DLD1 (cell line): Measurements from ENCODE around the gene TEX47.

Experiments
- in situ Hi-C: cut with HindIII; loops from 2 replicates; pipeline ENCODE4 v1.10.0; 2017; ENCODE audit warnings: low sequenced_read_pairs

TEX47 gene

DNA sequence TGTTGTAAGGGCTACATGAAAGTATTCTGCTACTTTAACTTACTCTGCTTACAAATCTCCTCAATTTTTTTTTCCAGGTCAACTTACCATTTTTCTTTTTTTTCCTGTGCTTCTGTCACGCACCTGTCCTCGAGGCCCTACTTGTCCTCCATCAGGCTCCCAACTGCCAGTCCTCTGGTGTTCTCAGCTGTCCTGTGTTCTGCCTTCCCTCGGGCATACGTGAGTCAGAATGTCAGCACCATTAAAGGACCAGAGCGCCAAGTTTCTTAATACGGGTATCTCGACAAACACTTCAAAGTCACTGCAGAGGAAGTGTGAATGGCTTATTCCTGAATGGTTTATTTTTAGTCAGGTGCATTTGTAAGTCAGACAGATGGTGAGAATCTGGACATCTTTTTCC is at the start of gene TEX47:
TSS of gene TEX47 (minus strand) at position 185 of the 400 bp plus-strand sequence. CDS start 795 bp downstream, outside the sequence.
- in situ Hi-C loops, result no loop called here

DNA sequence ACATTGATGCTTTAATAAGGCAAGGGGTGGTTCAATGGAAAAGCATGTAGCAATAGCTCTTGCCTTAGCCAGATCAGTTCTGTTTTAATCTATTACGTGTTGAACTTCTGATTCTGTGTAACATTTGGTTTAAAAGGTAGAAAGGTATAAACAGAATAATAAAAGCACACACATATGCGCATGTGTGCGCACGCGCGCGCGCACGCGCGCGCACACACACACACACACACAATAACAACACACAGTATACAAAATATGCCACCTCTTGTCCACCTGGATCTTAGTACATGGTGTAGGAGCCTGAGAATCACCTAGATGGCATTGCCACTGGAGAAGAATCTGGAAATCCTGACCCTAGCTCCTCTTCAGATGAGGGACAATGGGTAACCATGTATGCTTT is 49.6 kb upstream of the TEX47 start:
- in situ Hi-C loops, result no loop called here

DNA sequence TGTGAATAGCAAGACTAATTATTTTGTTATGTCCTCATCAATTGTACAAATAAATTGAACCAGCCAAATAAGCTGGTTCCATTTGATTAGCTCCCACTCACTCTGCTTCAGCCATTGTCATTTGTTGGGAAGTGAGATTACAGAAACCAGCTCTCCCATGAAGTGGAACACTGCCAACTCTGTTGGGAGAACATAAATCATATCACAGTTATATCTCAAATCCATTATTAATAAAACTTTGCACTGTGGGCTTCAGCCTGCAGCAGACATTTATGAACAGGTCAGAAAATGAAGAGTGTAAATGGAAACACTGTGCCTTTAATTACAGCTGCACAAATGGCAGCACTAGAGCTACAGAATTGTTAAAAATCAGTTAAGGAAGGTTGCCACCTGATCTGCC is 46.7 kb upstream of the TEX47 start:
- in situ Hi-C loops, result no loop called here

DNA sequence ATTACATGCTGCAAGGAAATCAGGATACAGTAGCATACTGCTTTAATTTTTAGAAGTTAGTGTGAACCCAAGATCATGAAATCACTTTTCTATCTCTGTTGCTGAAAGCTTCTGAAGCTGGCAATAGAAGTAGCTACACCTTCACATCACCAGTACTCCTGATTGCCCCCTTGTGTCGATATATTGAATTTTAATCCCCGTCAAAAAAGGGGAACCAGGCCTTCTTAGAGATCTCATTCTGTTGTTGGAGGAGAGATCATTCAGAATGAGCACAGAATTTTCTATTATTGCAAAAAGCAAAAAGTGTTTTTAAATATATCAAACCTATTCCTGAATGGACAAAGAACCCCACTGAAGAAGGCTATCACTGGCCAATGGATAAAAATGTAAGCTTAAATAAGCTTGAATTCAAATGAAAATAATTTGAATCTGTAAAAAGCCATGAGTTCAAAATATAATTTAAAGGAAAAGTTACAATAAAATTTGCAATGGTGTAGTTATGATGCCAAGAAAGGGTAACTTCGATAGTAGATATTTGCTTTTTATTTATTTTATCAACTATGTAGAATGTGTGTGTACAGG is 39.7 kb upstream of the TEX47 start:
- in situ Hi-C loops, result no loop called here

DNA sequence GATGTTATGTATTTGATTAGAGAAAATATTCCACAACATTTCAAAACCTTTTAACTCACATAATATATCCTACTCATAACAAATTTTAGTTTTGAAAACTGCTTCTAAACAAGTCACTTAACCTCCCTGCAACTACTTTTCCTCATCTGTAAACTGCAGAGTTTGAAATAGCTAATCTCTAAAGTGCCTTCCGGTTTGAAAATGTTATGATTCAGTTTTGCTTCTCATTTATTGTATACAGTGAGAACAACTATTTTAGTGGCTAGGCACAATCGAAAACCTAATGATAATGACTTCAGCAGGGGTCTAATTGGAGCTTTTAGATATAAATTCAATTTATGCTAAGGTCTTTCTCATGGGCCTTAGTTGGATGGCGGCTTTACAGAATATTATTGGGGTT is 30.7 kb upstream of the TEX47 start:
- in situ Hi-C loops, result no loop called here

DNA sequence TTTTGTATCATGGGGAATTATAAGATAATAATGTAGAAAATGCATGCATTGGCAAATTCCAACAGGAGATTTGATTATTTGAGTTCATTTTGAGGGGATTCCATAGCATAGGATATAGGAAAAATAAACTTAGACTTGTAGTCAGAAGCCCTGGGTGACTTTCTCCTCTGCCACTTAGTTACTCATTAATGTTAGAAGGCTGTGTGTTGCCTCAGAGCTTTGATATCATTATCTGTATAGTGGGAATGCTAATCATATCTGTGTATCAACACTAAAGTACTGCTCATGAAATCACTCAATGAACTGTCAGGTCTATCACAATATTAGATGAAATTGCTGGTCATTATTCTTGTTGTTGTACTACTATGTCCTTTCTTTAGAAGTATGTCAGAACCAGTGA is 23.0 kb upstream of the TEX47 start:
- in situ Hi-C loops, result no loop called here

DNA sequence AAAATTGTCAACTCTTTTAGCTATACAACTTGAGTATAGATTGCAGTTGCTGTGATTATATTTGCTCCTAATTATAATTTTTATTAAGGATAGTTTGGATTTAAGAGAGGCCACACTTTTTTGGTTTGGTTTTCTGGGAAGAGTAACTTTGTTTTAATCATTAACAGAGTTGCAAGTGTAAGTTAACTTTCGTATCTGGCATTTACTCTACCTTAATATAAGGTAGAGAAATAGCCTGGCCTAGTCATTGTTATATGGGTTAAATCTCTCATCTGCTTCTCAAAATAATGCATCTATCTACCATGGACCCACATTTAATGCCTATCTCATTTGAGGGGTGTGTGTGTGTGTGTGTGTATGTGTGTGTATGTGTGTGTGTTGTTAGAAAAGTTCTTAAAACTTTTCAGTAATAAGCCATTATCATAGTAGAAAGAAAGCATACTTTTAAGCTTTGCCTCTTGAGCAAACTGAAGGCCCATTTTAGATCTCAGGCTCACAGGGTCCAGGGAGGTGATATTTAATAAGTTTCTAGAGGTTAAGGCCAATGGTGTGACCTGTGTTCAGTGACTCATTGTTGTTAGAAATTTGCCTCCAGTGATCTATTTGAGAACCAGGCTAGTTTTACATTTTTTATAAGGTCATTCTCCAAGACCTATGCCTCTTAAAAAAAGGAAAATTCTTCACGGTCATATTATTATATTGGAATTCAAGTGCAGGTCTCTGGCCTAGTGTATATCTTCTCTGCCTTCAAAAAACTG is 10.9 kb upstream of the TEX47 start:
- in situ Hi-C loops, result no loop called here

DNA sequence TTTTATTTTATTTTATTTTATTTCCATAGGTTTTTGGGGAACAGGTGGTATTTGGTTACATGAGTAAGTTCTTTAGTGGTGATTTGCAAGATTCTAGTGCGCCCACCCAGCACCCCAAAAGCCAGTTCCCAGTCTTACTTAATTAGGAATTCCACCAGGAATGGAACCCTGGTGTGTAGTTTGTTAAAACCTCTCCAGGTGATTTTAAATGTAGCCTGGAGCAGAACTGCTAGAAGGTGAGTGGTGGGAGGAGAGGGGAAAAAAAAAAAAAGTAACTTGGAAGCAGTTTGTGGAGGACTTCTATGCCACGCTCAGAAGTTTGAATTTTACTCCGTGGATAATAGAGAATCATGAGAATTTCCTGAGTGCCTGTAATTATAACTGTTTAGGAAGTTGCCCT is 5.5 kb upstream of the TEX47 start:
- in situ Hi-C loops, result no loop called here

DNA sequence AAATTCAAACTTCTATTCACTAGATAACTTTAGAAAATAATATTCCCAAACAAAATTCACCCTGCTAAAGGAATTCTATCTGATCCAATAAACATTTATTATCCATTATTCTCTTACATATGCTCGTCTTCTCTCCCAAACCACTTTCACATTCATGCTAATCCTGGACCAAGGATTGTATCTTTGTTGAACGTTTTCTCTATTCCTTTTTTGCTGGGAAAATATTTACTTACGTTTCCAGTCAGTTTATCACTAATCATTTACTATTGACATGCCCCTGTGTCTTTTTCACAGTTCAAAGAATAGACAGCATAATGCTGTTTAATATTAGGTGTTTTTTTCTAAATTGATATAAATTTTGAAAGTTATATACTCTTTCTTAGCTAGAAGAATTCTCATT is 3.2 kb downstream of the TEX47 start:
- in situ Hi-C loops, result no loop called here

DNA sequence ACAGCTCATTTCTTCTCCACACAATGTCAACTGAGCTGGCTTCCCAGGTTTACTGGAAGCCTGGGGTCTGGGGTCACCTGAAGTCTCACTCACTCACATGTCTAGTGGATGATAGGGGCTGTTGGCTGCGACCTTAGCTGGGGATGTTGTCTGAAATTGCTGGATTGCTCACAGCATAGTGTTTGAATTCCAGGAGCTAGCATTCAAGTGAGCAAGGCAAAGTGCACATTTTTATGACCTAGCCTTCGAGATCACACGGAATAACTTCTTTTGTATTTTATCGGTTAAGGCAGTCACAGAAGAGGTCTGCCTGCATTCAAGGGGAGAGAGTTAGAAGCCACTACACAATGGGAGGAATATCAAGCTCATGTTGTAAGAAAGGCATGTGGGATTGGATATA is 3.6 kb downstream of the TEX47 start:
- in situ Hi-C loops, result no loop called here

DNA sequence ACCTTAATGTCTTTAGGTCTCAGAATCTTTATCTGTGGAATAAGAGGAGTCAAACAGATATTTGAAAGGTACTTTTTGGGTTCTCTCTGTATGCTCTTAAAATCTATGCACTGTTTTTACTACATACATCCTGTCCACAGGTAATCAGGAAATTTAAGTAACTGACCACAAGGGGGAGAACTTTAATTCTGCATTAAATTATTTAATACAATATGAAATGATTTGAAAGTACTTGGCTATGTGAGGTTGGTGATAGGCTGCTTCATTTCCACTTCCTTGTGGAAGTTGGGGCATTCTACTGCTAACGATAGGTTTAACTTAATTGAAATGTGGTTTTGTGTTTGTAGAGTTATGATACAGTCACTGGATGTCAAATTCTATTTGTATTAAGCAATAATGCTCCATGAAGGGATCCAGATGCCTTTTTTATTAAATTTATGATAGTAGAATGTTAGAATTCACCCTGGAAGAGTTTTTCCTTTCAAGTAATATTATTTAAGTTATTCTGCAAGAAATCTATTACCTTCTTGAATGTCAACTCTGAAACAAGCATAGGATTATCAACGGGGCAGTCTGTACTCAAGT is 6.0 kb downstream of the TEX47 start:
- in situ Hi-C loops, result no loop called here

DNA sequence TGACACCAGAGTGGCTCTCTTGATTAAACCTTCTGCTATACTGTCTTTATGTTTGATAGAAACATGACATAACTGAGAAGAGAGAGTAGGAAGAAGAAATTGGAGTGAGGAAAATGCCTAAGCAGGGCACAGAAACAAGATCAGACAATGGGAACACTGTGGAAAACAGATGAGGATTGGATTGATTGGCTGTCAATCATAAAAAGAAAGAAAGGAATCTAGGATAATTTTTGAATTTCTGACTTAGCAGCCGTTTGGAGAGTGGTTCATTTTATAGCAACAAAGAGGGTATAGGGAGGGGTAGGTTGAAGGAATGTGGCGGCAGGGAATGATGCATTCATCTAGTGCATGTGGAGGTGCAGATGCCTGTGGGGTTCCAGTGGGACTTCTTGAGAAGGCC is 7.8 kb downstream of the TEX47 start:
- in situ Hi-C loops, result no loop called here

DNA sequence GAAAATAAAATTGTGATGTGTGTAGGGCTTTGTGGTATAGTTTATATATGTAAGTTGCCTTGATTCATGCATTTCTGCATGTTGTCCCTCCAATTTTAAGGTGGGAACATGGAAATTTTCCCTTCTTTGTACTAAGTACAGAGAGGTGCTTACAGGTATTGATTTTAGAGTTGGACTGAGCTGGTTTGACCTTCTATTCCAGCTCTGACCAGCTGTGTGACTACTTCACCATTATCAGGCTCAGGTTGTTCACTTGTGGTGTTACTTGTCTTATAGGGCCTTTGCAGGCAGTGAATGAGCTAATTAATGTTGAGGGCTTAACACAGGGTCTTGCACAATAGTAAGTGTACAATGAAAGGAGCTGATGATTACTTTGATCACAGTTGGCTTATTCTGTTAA is 19.7 kb downstream of the TEX47 start:
- in situ Hi-C loops, result no loop called here

DNA sequence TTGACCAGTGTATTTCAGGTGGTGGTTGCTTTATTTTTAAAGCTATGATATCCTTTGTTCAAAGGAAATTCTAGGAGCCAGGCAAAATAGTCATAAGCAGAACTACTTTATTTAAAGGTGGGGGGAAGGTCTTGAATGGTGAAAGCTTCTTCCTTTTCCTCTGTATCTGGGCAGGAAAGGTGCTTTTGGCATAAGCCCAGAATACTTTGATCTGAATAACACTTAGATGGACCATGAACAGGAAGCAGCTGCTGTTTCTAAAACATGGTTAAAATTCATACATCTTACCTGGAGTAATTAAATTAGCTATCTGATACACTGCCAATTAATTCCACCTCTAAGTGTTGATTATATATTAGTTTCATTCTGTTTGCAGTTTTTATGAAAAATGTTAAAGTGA is 22.8 kb downstream of the TEX47 start:
- in situ Hi-C loops, result no loop called here

DNA sequence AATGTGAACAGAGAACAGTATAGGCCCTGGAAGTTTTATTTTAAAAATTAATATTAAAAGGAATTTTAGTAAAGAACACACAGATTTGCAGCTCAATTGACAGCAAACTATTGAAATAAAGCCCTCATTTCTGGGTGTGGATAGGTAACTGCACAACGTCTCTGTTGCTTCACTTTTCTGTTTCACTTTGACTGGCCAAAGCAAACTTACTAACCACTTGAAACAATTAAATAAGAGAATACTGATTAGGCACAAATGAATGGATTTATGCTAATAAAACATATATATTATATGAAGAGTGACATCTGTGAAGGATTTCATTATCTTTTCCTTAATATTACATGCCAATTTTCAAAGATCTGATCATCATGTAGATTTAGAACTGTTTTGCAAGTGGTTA is 24.1 kb downstream of the TEX47 start:
- in situ Hi-C loops, result no loop called here

DNA sequence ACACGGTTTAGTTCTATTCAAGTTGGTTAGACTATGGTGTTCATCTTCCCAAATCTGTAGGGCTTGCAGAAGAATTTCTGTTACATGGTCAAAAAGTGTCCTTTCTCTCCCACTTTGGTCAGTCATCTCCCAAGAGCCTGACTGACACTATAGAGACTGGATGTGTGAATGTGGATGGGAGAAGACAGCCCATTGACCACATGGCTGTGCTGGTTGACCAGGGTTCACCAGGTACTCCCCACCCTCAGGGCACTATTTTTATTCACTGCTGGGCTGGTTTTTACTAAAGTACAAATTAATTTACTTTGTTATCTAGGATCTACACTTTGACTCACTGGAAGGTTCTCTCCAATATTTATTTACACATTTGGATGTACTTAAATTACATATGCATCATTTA is 33.8 kb downstream of the TEX47 start:
- in situ Hi-C loops, result no loop called here

DNA sequence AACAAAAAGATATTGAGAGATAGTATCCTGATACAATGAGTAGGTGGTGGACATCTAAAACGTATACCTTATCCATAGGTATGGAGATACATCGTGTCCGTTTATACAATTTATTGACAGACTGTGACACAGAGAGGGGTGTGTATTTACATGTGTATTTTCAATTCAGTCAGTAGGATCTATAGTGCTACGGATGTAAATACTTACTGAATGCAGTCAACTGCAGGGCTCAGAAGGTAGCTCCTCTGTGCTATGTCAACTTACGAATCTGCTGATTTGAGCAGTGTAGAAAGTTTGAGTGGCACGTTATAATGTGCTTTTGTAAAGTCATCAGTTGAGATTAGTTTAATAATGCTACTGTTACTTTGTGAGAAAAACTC is 35.4 kb downstream of the TEX47 start:
- in situ Hi-C loops, result no loop called here

DNA sequence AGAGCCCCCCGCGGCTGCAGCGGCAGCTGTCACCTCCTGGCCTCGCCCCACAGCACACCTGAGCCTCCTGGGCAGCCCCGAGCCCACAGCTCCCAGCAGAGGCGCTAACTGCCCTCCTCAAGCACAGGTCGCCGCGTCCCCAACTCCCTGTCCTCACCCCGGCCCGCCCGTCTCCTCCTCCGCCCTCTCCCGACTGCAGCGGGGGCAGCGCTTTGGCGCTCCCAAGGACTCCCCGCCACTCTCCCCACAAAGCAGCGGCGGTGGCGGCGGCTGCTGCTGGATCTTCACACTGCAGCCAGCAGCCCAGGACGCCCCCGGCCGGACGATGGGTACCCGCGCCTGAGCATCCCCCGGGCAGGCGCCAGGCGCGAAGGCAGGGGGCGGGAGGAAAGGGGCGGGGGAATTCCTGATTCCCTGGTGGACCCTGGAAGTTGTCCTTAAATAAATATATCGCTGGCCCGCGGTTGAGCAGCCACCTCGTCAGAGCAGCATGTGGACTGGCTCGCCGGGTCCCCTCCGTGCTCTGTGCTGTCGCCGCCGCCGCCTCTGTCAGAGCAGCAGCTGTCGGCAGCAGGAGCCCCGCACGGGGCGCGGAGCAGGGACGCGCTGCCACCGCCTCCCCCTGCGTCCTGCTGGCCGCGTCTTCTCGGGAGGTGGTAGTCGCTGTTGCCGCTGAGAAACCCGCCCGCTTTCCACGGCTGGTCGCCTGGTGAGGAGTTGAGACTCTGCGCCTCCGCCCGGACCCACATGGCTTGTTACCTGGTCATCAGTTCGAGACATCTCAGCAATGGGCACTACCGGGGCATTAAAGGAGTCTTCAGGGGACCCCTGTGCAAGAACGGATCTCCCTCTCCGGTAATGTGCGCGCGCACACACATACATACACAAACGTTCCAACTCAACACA is 36.1 kb downstream of the TEX47 start, which contains the start of gene ZNF804B:
TSS of gene ZNF804B (plus strand) at position 471 of the 906 bp plus-strand sequence. CDS start at position 748, 277 bp downstream.
- in situ Hi-C loops, result no loop called here

DNA sequence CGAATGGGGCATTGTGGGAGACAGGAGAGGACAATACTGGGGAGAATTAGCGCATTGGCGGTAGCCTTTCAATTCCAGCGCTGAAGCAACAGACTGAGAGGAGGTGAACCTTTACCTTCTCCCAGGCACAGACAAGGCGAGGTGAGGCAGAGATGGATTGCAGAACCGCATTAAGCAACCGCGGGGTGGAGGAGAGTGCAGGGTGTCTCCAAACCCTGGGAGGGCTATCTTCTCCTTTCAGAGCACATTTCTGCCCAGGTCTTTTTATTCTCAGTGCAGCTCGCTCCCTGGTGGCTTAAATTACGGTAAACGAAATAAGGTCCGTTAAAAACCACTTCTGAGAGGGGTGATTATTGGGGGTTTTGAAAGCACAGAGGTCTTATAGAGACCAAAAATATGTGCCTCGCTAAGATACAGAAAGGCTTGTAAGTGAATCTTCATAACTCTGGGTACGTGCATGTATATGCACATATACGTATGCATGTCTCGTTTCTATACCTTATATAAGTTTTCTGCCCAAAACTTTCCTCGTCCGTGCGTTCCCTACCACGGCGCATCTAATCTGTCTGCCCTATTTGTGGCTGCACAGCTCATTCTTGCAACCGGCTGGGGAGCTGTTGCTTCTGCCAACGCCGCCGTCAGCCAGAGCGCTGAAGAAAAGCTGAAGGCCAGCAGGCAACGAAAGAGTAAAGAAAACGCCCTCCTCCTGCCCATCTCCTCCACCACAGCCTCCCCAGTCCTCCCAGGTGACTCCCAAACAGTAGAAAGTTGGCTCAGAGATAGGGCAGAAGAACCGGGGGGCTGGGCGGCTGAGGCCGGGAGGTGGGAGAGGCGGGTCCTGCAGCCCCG is 36.9 kb downstream of the TEX47 start:
- in situ Hi-C loops, result no loop called here

DNA sequence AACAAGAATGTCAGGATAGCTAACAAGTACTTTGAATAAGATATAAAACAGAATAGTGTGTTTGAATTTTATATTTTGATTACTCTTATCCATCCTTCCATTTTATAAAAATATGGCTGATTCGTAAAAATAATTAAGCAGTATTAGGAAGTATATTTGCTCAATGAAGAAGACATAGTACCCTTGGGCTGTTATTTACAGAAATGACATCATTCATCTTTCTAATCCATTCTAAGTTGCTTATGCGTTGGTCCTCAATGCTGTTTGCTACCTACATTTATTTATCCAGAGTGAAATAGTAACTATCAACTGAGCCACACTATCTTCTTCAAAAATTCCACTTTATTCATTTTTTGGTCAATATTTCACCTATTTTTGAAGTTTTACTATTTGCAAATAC is 38.2 kb downstream of the TEX47 start:
- in situ Hi-C loops, result no loop called here
